Stimulated activated memory B cell treated with anti-CD40 and anti-IgM and Interleukin-4, amounts not matched to agents 10 μg/mL and 1 μg/mL and 100 μg/mL, for 72 hours (primary cell): ENCODE results near the gene TMEM147.

Experiments
- ATAC-seq: fragments of 150-1000 bp; cut with Tn5 transposase; 2 replicates; pipeline ENCODE4 v1.10.0; 2021
- H3K27ac Mint-ChIP-seq: one replicate; pipeline ENCODE4 v1.8.0; 2022; ENCODE audit warnings: mild to moderate bottlenecking, mixed read lengths
- H3K27me3 Mint-ChIP-seq: one replicate; pipeline ENCODE4 v1.8.0; 2022; ENCODE audit warnings: mixed read lengths
- H3K36me3 Mint-ChIP-seq: one replicate; pipeline ENCODE4 v1.8.0; 2022; ENCODE audit warnings: mixed read lengths
- H3K4me1 Mint-ChIP-seq: one replicate; pipeline ENCODE4 v1.8.0; 2022; ENCODE audit warnings: mixed read lengths
- H3K4me3 Mint-ChIP-seq: one replicate; pipeline ENCODE4 v1.8.0; 2022; ENCODE audit warnings: mild to moderate bottlenecking, moderate library complexity, mixed read lengths
- H3K9me3 Mint-ChIP-seq: one replicate; pipeline ENCODE4 v1.8.0; 2022; ENCODE audit warnings: mixed read lengths

Gene TMEM147

DNA sequence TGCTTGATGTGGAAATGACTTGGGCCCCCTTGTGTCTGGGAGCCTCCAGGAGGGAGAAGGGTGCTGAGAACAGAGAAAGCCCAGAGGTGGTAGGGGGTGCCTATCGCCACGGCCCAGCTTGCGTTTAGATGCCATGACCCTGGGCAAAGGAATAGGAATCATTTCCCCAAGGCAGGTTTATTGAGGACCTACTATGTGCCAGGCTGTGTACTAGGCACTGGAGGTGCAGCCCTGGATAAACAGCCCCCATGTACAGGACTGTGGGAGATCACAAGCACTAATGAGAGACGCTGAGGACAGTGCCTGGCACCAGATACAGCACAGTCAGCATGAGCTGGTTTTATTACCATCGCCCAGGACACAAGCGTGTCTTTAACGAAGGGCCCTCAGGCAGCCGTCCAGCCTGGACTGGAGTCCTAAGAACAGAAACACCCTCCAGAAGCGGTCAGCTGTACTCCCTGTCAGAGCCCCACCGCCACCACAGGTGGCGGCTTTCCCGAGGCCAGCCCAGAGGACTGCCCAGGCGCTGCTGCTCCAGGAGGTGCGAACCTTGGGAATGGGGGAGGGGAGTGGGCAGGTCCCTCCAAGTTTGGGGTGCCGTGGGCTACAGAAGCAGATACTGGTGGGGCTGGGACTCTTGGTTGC lies 4.6 kb downstream of the TMEM147 start:
- Mint-ChIP-seq H3K36me3 (peaks cover 22% of the 10 kb centered on the region), H3K27ac (no peak overlapping the region), H3K4me3 (no peak overlapping the region), H3K27me3 (no peaks in the 10 kb centered on the region), H3K4me1 (peaks cover 32% of the 10 kb centered on the region), H3K9me3 (no peaks in the 10 kb centered on the region)
- ATAC-seq: no peak

DNA sequence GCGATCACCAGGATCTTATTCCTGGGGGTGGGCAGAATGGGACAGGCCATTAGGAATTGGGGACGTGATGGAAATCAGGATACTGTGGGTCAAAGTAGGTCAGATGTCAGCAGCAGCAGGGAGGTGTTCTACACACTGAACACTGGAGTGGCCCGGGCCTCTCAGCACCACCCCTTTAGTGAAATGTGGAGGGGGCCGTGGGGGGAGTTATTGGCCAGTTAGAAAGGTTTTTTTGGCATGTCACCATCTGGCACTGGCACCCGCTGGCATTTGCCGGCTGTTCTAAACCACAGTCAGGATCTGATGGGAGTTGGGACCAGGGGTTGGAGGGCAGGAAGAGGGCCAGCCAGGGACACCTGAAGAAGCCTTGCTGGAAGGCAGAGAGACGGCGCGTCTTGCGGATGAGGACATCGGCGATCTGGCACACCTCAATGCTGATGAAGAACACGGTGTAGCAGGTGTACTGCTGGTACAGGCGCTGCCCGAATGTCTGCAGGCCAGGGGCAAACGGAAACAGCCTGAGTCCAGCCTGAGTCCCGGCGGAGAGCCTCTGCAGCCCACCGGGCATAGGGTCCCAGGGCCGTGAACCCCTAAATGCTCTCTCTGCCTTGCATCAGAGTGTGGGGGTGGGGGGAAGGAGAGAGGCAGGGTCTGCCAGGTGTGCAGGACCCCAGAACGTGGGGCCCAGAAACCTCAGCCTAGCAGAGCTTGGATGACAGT lies 5.8 kb downstream of the TMEM147 start:
- Mint-ChIP-seq H3K4me3 (no peak overlapping the region), H3K27me3 (peaks cover 10% of the 10 kb centered on the region), H3K36me3 (peaks cover 22% of the 10 kb centered on the region), H3K4me1 (peaks cover 29% of the 10 kb centered on the region), H3K27ac (no peak overlapping the region), H3K9me3 (no peaks in the 10 kb centered on the region)
- no peak for ATAC-seq

DNA sequence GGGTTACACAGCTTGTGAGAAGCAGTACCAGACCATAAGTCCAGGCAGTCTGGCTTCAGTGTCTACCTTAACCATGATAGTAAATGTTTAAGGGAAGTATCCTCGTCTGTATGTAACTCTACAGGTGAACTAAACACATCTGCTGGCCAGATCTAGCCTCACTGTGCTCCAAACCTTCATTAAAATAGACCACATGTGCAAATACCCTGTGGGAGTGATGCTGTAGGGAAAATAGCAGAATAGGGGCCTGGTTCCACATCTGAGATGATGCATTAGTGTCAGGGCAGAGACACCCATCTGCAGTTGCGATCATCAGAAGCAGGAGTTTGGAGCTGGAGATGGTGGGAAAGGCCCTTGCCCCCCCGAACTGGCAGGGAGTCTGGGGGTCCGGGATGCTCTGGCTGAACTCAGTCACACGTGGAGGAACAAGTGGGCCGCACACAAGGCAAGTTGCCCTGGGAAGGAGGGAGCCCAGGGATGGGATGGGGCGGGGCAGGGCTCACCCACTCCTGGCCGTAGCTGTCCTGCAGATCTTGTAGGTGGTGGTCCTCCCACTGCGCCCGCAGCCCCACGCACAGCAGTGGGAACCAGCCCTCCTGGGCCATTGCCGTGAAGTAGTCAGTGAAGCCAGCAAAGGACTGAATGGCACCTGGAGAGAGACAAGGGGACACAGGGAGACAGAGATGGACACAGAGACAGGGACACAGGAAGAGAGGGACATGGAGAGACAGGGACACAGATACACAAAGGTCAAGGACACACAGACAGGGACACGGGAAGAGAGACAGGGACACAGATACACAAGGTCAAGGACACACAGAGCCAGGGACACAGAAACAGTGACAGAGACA lies 7.3 kb downstream of the TMEM147 start:
- H3K27ac Mint-ChIP-seq: no peak overlapping the region
- no peaks in the 10 kb centered on the region for H3K9me3 Mint-ChIP-seq
- H3K4me1 Mint-ChIP-seq: peaks cover 22% of the 10 kb centered on the region
- peaks cover 16% of the 10 kb centered on the region for H3K36me3 Mint-ChIP-seq
- ATAC-seq: no peak
- peaks cover 23% of the 10 kb centered on the region for H3K27me3 Mint-ChIP-seq
- no peak overlapping the region for H3K4me3 Mint-ChIP-seq

DNA sequence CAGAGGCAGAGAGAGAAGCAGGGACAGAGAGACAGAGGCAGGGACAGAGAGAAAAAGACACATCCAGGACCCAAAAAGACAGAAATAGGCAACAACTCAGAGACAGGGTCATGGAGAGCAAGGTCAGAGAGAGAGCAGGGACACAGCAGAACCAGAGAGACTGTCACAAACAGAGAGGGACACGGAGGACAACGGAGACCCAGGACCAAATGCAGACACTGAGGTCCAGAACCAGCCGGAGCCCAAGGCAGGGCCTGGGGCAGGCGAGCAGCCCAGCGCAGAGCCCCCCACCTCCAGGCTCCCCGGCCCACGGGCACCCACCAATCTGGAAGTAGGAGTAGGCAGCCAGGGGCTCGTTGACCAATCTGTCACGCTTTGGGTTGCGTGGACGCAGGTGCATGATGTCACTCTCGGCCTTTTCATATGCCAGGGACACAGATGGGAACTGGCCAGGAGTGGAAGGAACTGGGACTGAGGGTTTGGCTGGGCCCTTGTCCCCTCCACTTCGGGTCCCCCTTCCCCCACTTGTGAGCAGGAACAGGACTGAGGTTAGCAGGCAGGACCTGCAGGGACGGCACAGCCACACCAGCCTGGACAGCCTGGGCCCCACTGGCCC lies 8.1 kb downstream of the TMEM147 start:
- Mint-ChIP-seq H3K27ac (no peak overlapping the region), H3K36me3 (peaks cover 16% of the 10 kb centered on the region), H3K27me3 (peaks cover 26% of the 10 kb centered on the region), H3K4me1 (peaks cover 22% of the 10 kb centered on the region), H3K9me3 (no peaks in the 10 kb centered on the region), H3K4me3 (no peak overlapping the region)
- peak; percentile 5 for ATAC-seq

DNA sequence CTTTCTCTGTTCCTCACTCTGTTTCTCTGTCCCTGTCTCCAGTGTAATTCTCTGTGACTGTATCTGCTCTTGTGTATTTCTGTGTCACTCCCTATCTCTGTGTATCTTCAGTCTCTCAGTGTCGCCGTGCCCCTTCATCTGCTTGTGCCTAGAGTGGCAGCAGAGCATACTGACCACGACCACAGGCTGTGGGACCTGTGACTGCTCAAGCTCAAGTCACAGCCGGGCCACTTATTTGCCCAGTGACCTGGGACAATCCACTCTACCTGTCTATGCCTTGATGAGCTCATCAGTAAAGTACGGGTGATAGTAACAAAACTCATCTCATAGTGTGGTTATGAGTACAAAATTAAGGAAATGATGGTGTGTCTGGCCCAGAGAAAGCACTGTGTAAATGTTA lies 8.7 kb downstream of the TMEM147 start:
- Mint-ChIP-seq H3K27me3 (peaks cover 29% of the 10 kb centered on the region), H3K36me3 (peaks cover 15% of the 10 kb centered on the region), H3K9me3 (no peaks in the 10 kb centered on the region), H3K4me3 (no peak overlapping the region), H3K4me1 (peaks cover 18% of the 10 kb centered on the region), H3K27ac (no peak overlapping the region)
- no peak for ATAC-seq

DNA sequence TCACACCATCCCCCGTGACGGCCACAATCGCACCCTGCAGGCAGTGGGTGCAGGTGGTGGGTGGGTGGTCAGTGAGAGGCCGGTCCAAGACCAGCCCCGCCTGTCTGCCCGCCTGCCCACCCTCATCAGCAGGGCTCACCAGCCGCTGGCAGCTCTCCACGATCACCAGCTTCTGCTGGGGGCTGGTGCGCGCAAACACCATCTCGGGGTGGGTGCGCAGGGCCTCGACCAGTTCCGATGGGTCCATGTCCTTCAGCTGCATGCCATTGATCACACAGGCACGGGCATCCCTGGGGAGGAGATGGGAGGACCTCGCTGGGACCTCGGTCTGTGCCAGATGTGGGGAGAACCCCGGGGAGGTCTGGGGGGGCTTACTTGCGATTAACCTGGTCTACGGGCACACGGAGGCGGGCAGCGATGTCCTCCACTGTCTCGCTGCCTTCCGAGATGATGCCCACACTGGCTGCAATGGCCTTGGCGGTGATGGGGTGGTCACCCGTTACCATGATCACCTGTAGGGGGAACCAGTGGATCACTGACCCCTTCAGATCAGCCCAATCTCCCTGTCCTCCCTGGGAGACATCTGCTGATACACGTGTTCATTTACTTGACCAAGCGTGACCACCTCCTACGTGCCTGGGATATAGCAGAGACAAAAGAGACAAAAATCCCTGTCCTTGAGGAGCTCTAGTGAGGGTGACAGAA lies 10.0 kb downstream of the TMEM147 start:
- no peak for ATAC-seq
- H3K27me3 Mint-ChIP-seq: peaks cover 43% of the 10 kb centered on the region
- H3K9me3 Mint-ChIP-seq: no peaks in the 10 kb centered on the region
- peaks cover 26% of the 10 kb centered on the region for H3K4me1 Mint-ChIP-seq
- H3K27ac Mint-ChIP-seq: no peak overlapping the region
- no peak overlapping the region for H3K4me3 Mint-ChIP-seq
- H3K36me3 Mint-ChIP-seq: peaks cover 7% of the 10 kb centered on the region

GRCh38 chr19:35556025-35556590 lies 10.7 kb downstream of the TMEM147 start:
- Mint-ChIP-seq H3K4me1 (peaks cover 26% of the 10 kb centered on the region), H3K27ac (no peak overlapping the region), H3K9me3 (no peaks in the 10 kb centered on the region), H3K27me3 (peaks cover 49% of the 10 kb centered on the region), H3K4me3 (no peak overlapping the region), H3K36me3 (peaks cover under 1% of the 10 kb centered on the region)
- ATAC-seq: no peak

DNA sequence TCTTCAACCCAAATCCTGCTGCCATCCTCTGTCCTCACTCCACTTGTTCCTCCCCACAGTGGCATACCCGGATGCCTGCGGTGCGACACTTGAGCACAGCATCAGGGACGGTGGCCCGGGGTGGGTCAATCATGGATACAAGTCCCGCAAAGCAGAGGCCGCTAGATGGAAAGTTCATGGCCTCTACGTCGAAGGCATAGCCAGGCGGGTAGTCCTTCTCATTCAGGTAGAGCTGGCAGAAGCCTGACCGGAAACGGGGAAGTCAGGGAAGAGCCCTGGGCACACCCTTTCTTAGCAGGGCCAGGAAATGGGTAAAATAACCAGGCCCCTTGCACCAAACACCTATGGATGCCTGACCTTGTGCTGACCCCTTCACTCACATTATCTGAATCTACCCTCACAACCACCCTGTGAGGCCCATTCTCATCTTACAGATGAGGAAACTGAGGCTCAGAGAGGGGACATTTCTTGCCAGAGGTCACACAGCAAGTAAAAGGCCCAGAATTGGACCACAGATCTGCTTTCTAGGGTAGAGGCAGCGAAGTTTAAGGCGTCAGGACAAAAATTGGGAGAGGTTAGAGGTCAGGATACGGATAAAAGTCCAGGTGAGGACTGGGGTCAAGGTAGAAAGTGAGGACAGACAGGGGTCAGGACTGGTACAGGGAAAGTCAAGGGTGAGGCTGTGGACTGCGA lies 11.6 kb downstream of the TMEM147 start:
- Mint-ChIP-seq H3K27me3 (peaks cover 58% of the 10 kb centered on the region), H3K4me3 (peak overlapping the region; percentile 11), H3K27ac (no peak overlapping the region), H3K4me1 (peaks cover 26% of the 10 kb centered on the region), H3K9me3 (no peaks in the 10 kb centered on the region), H3K36me3 (no peaks in the 10 kb centered on the region)
- ATAC-seq: no peak

DNA sequence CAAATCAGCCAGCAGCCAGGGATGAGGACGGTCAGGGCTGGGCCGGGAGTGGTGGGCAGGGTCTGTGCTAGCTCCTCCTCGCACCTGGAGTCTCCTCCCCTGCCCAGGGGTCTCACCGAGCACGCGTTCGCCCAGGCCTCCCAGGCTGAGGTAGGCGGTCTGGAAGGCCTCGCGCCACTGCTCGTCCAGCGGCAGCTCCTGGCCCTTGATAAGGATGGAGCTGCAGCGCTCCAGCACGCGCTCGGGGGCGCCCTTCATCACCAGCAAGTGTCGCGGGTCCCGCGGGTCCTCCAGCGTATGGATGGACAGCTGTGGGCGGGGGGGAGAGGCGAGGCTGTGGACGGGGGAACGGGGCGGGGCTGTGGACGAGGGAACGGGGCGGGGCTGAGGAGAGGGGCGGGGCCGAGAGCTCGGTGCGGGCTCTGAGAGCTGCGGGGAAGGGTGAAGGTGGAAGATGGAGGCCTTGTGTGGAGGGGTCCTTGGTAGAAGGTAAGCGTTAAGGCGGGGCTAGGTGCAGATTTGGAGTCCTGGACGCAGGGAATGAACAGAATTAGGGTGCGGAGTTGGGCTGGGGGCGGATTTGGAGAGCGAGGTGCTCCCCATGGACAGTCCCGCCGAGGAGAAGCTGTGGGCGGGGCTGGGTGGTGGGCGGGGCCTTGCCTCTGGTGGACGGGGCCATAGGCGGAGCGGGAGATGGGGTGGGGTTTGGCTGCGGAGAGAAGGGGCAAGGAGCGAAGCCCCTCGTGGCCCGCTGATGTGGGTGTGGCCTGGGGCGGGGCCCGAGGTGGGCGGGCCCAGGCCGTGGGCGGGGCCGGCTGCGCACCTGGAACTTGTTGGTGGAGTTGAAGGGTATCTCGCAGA lies 12.3 kb downstream of the TMEM147 start:
- Mint-ChIP-seq H3K27ac (no peak overlapping the region), H3K36me3 (no peaks in the 10 kb centered on the region), H3K4me1 (peaks cover 26% of the 10 kb centered on the region), H3K4me3 (peak overlapping the region; percentile 61), H3K9me3 (no peaks in the 10 kb centered on the region), H3K27me3 (peaks cover 66% of the 10 kb centered on the region)
- ATAC-seq: no peak

- H3K9me3 Mint-ChIP-seq: no peaks in the 10 kb centered on the region
- peak overlapping the region; percentile 42 for H3K27ac Mint-ChIP-seq
- peak; percentile 18 for ATAC-seq
- no peaks in the 10 kb centered on the region for H3K36me3 Mint-ChIP-seq
- H3K4me3 Mint-ChIP-seq: peak overlapping the region; percentile 18
- peaks cover 26% of the 10 kb centered on the region for H3K4me1 Mint-ChIP-seq
- H3K27me3 Mint-ChIP-seq: peaks cover 75% of the 10 kb centered on the region
Observed at GRCh38 chr19:35558400-35559280, 13.2 kb downstream of the TMEM147 start.

DNA sequence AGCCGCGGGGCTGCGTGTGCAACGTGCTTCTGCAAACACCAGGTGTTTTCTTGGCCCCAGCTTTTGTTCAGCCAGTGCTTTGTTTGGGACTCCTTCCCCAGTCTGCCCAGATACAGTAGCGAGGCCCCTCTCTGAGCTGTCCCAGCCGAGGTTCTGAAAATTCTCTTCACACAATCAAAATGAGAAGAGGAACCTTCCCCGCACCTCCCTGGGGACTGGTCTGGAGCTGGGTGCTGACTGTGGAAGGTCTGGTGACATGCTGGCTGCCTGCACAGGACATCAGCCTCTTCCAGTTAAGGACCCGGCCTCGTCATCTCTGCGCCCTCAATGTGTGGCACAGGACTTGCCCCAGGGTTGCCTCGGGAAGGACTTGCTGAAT lies 13.8 kb downstream of the TMEM147 start:
- no peaks in the 10 kb centered on the region for H3K9me3 Mint-ChIP-seq
- H3K4me1 Mint-ChIP-seq: peaks cover 26% of the 10 kb centered on the region
- peak overlapping the region; percentile 18 for H3K4me3 Mint-ChIP-seq
- H3K27ac Mint-ChIP-seq: peak overlapping the region; percentile 42
- peaks cover 75% of the 10 kb centered on the region for H3K27me3 Mint-ChIP-seq
- no peaks in the 10 kb centered on the region for H3K36me3 Mint-ChIP-seq
- peak; percentile 95 for ATAC-seq

- Mint-ChIP-seq H3K9me3 (no peaks in the 10 kb centered on the region), H3K27me3 (peaks cover 75% of the 10 kb centered on the region), H3K4me1 (peaks cover 26% of the 10 kb centered on the region), H3K27ac (peak overlapping the region; percentile 42), H3K4me3 (no peak overlapping the region), H3K36me3 (no peaks in the 10 kb centered on the region)
- ATAC-seq: no peak
Observed at GRCh38 chr19:35559781-35560180, 14.4 kb downstream of the TMEM147 start.
